Measurements from ENCODE around the gene PMFBP1. TPM values are rescaled to one million over a fixed set of nuclear protein-coding genes. Genes with fewer than 3 reads are reported as not detected.

The PMFBP1 gene
- total RNA-seq, 1 experiment from 2014 or later: 1.4 TPM

DNA sequence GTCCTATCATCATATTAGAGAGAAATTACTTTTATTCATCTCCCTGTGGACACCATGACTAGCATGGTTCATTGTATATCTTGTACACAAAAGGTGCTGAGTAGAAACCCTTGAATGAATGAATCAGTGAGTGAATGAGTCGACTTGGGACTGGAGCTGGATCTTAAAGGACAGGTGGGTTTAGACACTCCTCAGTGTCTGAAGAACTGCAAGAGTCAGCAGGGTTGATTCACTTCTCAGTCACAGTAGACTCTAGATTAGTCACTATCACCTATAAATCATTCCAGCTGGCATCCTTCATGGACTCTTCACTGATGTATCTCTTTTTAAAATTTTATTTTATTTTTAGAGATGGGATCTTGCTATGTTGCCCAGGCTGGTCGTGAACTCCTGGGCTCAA lies 30.1 kb upstream of the PMFBP1 start:
- H3K4me3 Mint-ChIP-seq (ENCODE audit: unreplicated experiment): no peak overlapping the region
- H3K27me3 Mint-ChIP-seq (ENCODE audit: insufficient read depth, unreplicated experiment): no peaks in the 10 kb centered on the region
- intact Hi-C loops (cut with micrococcal nuclease): no loop called here
- DNase-seq (ENCODE audit: unreplicated experiment): peak; percentile 48
- POLR2A ChIA-PET: no interaction called here
- H3K4me1 Mint-ChIP-seq (ENCODE audit: insufficient read depth, unreplicated experiment): peaks cover 17% of the 10 kb centered on the region
- no peaks in the 10 kb centered on the region for H3K36me3 Mint-ChIP-seq (ENCODE audit: insufficient read depth, unreplicated experiment)
- TF ChIP-seq, protein P1, sequence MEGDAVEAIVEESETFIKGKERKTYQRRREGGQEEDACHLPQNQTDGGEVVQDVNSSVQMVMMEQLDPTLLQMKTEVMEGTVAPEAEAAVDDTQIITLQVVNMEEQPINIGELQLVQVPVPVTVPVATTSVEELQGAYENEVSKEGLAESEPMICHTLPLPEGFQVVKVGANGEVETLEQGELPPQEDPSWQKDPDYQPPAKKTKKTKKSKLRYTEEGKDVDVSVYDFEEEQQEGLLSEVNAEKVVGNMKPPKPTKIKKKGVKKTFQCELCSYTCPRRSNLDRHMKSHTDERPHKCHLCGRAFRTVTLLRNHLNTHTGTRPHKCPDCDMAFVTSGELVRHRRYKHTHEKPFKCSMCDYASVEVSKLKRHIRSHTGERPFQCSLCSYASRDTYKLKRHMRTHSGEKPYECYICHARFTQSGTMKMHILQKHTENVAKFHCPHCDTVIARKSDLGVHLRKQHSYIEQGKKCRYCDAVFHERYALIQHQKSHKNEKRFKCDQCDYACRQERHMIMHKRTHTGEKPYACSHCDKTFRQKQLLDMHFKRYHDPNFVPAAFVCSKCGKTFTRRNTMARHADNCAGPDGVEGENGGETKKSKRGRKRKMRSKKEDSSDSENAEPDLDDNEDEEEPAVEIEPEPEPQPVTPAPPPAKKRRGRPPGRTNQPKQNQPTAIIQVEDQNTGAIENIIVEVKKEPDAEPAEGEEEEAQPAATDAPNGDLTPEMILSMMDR (IDR thresholded peaks at IDR 0.05; ENCODE audit: unreplicated experiment): no peak
- no peak overlapping the region for H3K27ac Mint-ChIP-seq (ENCODE audit: low read depth, unreplicated experiment)
- CTCF ChIA-PET: interaction anchor here (0.7 kb wide), 1 partner anchor 15 kb away, joined by 3 read pairs; no protein-coding TSS in a partner anchor
- H3K9me3 Mint-ChIP-seq (ENCODE audit: unreplicated experiment): no peaks in the 10 kb centered on the region
- BruUV-seq (replicated peaks): no TSS peak

DNA sequence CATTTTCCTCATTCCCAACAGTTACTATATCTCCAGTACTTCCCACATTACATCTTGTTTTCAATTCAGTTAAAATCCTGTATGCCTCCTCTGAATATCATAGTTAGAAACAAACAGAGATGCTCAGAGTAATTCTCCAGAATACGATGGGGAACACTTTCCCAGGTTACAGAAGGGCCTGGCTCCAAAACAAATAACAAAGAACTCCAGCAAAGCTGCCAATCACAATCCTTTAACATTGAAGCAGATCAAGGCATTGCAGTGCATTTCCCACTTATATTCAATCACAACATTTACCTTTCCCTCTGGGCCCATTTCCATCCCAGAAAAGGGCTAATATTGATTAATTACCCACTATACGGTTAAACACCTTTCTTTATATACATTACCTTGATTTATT lies 29.4 kb upstream of the PMFBP1 start:
- Mint-ChIP-seq H3K4me3 (ENCODE audit: unreplicated experiment) (no peak overlapping the region), H3K4me1 (ENCODE audit: insufficient read depth, unreplicated experiment) (peaks cover 17% of the 10 kb centered on the region), H3K27ac (ENCODE audit: low read depth, unreplicated experiment) (no peak overlapping the region), H3K27me3 (ENCODE audit: insufficient read depth, unreplicated experiment) (no peaks in the 10 kb centered on the region), H3K36me3 (ENCODE audit: insufficient read depth, unreplicated experiment) (no peaks in the 10 kb centered on the region), H3K9me3 (ENCODE audit: unreplicated experiment) (no peaks in the 10 kb centered on the region)
- intact Hi-C loops (cut with micrococcal nuclease): no loop called here
- no peak for DNase-seq (ENCODE audit: unreplicated experiment)
- ChIA-PET POLR2A (no interaction called here), CTCF (no interaction called here)
- BruUV-seq (replicated peaks): no TSS peak
- TF ChIP-seq, protein P1 (IDR thresholded peaks at IDR 0.05; ENCODE audit: unreplicated experiment): no peak

DNA sequence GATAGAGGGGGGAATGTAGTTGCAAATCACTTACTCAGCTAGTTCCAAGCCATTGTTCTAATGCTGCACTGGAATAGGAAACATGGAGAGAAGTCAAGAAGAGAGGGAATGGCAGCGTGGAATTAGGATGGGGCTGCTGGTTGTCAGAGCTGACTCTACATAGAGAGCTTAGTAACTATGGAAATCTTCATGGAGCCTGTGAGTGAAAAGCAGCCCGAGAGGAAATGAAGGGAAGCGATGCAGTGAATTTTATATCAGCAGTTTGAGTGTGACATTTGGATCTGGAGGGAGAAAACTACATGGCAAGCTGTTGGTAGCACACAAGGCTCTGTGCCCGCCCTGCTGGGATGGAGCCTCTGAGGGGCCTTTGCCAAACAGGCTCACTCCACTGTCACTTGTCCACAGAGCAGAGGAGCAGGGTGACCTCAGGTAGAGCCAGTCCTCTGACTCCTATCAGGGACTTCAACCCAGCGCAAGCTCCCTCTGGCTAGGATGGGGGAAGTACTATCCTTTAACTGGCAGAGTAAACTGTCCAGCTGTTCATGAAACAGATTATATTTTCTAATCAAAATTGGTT lies 27.9 kb upstream of the PMFBP1 start:
- POLR2A ChIA-PET: interaction anchor here (0.6 kb wide), 1 partner anchor 274 kb away, joined by 4 read pairs; no protein-coding TSS in a partner anchor
- H3K4me3 Mint-ChIP-seq (ENCODE audit: unreplicated experiment): no peak overlapping the region

DNA sequence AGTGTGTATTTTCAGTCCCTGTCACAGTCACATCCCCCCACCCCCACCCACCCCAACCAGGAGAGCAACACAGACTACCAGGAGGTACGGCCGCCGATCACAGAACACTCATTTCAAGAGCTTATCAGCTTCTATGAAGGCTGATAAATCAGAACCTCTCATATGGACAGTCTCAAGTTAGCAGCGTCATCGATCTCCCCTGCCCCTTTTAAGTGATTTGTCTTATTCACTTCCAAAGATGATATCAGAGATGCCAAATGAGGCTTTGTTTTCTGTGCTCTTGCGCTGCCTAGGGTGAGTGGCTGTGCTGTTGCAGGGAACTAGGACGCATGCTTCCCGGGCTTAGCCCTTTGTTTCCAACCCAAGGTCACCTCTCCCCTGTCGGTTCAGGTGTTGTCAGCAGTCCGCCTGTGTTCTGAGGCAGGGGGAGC lies 26.8 kb upstream of the PMFBP1 start:
- POLR2A ChIA-PET: no interaction called here
- no peaks in the 10 kb centered on the region for H3K27me3 Mint-ChIP-seq (ENCODE audit: insufficient read depth, unreplicated experiment)
- H3K4me3 Mint-ChIP-seq (ENCODE audit: unreplicated experiment): no peak overlapping the region
- no TSS peak for BruUV-seq (replicated peaks)
- CTCF ChIA-PET: interaction anchor here (0.6 to 1.3 kb wide), 3 partner anchors 75 to 1595 kb away, joined by 3 read pairs; no protein-coding TSS in a partner anchor
- H3K27ac Mint-ChIP-seq (ENCODE audit: low read depth, unreplicated experiment): no peak overlapping the region
- peaks cover 15% of the 10 kb centered on the region for H3K4me1 Mint-ChIP-seq (ENCODE audit: insufficient read depth, unreplicated experiment)
- TF ChIP-seq, protein P1 (IDR thresholded peaks at IDR 0.05; ENCODE audit: unreplicated experiment): no peak
- no peaks in the 10 kb centered on the region for H3K36me3 Mint-ChIP-seq (ENCODE audit: insufficient read depth, unreplicated experiment)
- DNase-seq (ENCODE audit: unreplicated experiment): no peak
- intact Hi-C loops (cut with micrococcal nuclease): no loop called here
- H3K9me3 Mint-ChIP-seq (ENCODE audit: unreplicated experiment): no peaks in the 10 kb centered on the region

More for the DNA sequence above, 27.9 kb upstream of the PMFBP1 start:
- H3K36me3 Mint-ChIP-seq (ENCODE audit: insufficient read depth, unreplicated experiment): no peaks in the 10 kb centered on the region
- CTCF ChIA-PET: interaction anchor here (0.6 kb wide), 2 partner anchors 71 to 440 kb away, joined by 3 read pairs; no protein-coding TSS in a partner anchor
- intact Hi-C loops (cut with micrococcal nuclease): no loop called here
- no peak overlapping the region for H3K27ac Mint-ChIP-seq (ENCODE audit: low read depth, unreplicated experiment)
- TF ChIP-seq, protein P1 (IDR thresholded peaks at IDR 0.05; ENCODE audit: unreplicated experiment): no peak
- H3K9me3 Mint-ChIP-seq (ENCODE audit: unreplicated experiment): no peaks in the 10 kb centered on the region
- H3K4me1 Mint-ChIP-seq (ENCODE audit: insufficient read depth, unreplicated experiment): peaks cover 17% of the 10 kb centered on the region
- no peak for DNase-seq (ENCODE audit: unreplicated experiment)
- no peaks in the 10 kb centered on the region for H3K27me3 Mint-ChIP-seq (ENCODE audit: insufficient read depth, unreplicated experiment)
- no TSS peak for BruUV-seq (replicated peaks)

Data from MCF 10A (cell line).